Head of caudate nucleus (tissue), 42 donors: Measurements from ENCODE around the gene CCDC201.
"Not testable (repeated sequence)": the region's sequence is repeated elsewhere in the genome, so short reads cannot be mapped to it uniquely, and the experiment has no call there.

Source experiments
- DNase-seq, 42 donors: peaks; one replicate each; pipeline versions ENCODE4 v3.0.0 to v3.0.0-alpha.2; 2020 to 2021; ENCODE audit warnings: mixed read lengths in 7 of 42
- intact Hi-C: fragments of 100-400 bp; cut with DNase I; formaldehyde crosslinking; loops from one replicate; pipeline ENCODE4 v1.15.0; 2022

Gene CCDC201

GRCh38 chr7:45881759-45882464 is 9.0 kb upstream of the CCDC201 start:
- intact Hi-C loops, result no loop called here
- no peak for DNase-seq

GRCh38 chr7:45881280-45881758 is 8.4 kb upstream of the CCDC201 start:
- intact Hi-C loops, result no loop called here
- no peak for DNase-seq

- intact Hi-C loops, result no loop called here
- no peak for DNase-seq
Measured at GRCh38 chr7:45880433-45880860, 7.6 kb upstream of the CCDC201 start.

GRCh38 chr7:45878457-45879144 is 5.7 kb upstream of the CCDC201 start:
- intact Hi-C loops, result no loop called here
- DNase-seq, result no peak

GRCh38 chr7:45876519-45876918 is 3.6 kb upstream of the CCDC201 start:
- no peak for DNase-seq
- intact Hi-C loops, result no loop called here

GRCh38 chr7:45874408-45875131 is 1.7 kb upstream of the CCDC201 start:
- DNase-seq, result no peak
- intact Hi-C loops, result no loop called here

- DNase-seq, result no peak
- intact Hi-C loops, result no loop called here
Measured at GRCh38 chr7:45873355-45873754, 473 bp upstream of the CCDC201 start.

- DNase-seq, result no peak
- intact Hi-C loops, result no loop called here
Measured at GRCh38 chr7:45872116-45873034, 507 bp downstream of the CCDC201 start.

- intact Hi-C loops, result no loop called here
- no peak for DNase-seq
Measured at GRCh38 chr7:45869426-45869825, 3.5 kb downstream of the CCDC201 start.

GRCh38 chr7:45867471-45867870 is 5.4 kb downstream of the CCDC201 start:
- no peak for DNase-seq
- intact Hi-C loops, result no loop called here

GRCh38 chr7:45865594-45866410 is 7.1 kb downstream of the CCDC201 start:
- intact Hi-C loops, result no loop called here
- no peak for DNase-seq

GRCh38 chr7:45863715-45864114 is 9.2 kb downstream of the CCDC201 start:
- intact Hi-C loops, result no loop called here
- DNase-seq, result no peak

- DNase-seq, intact Hi-C loops: not testable (repeated sequence)
Measured at GRCh38 chr7:45856888-45857287, 16.0 kb downstream of the CCDC201 start.

- intact Hi-C loops, DNase-seq: not testable (repeated sequence)
Measured at GRCh38 chr7:45855680-45856079, 17.2 kb downstream of the CCDC201 start.

- DNase-seq, intact Hi-C loops: not testable (repeated sequence)
Measured at GRCh38 chr7:45853491-45853890, 19.4 kb downstream of the CCDC201 start.

GRCh38 chr7:45852984-45853383 is 19.9 kb downstream of the CCDC201 start:
- intact Hi-C loops, DNase-seq: not testable (repeated sequence)

GRCh38 chr7:45848734-45849133 is 24.1 kb downstream of the CCDC201 start:
- intact Hi-C loops, DNase-seq: not testable (repeated sequence)

- DNase-seq, intact Hi-C loops: not testable (repeated sequence)
Measured at GRCh38 chr7:45846536-45846935, 26.3 kb downstream of the CCDC201 start.
